K562 (cell line): ENCODE results near the gene MCIDAS.

Experiments
- TF ChIP-seq, protein P1 (sequence below), 3 experiments: IDR thresholded peaks in 2 of 3; conservative IDR thresholded peaks in 1 of 3; 2 replicates each; pipeline ENCODE4 v1.5.1; 2011 to 2012; ENCODE audit warnings: low read length in 3 of 3, mild to moderate bottlenecking in 3 of 3, control low read depth in 2 of 3, improper control_type of control experiment in 1 of 3, inconsistent platforms in 1 of 3, low read depth in 1 of 3, mixed read lengths in 1 of 3, moderate library complexity in 1 of 3; ENCODE audit not compliant: insufficient read depth in 2 of 3
- TF ChIP-seq, protein P2 (sequence below): IDR thresholded peaks from 2 replicates; pipeline ENCODE4 v1.6.1; 2014; ENCODE audit warnings: antibody characterized with exemption

DNA sequence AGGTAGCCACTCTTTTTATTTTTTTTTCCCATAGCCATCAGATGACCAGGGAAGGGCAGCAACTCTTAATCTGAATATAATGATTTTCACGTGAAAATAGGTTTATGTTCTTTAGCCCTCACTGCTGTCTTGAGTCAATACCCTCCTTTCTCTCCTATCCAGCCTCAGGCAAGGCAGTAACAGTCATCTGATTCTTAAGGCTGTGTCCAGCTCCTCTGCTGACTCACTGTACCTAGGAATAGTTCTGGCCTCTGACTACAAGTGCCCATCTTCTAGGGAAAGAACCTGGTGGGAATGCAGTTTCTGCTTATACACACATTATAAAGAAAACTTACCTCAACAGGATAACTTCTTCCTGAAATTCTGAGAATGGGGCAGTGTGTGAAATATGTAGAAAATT, 49.7 kb upstream of the MCIDAS start:
- TF ChIP-seq, protein P1, sequence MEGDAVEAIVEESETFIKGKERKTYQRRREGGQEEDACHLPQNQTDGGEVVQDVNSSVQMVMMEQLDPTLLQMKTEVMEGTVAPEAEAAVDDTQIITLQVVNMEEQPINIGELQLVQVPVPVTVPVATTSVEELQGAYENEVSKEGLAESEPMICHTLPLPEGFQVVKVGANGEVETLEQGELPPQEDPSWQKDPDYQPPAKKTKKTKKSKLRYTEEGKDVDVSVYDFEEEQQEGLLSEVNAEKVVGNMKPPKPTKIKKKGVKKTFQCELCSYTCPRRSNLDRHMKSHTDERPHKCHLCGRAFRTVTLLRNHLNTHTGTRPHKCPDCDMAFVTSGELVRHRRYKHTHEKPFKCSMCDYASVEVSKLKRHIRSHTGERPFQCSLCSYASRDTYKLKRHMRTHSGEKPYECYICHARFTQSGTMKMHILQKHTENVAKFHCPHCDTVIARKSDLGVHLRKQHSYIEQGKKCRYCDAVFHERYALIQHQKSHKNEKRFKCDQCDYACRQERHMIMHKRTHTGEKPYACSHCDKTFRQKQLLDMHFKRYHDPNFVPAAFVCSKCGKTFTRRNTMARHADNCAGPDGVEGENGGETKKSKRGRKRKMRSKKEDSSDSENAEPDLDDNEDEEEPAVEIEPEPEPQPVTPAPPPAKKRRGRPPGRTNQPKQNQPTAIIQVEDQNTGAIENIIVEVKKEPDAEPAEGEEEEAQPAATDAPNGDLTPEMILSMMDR (IDR thresholded peaks at IDR 0.05 in 2 of 3, conservative IDR thresholded peaks at IDR 0.05 in 1 of 3; ENCODE audit: insufficient read depth in 2 of 3, low read depth in 1 of 3, low read length in 3 of 3) = no peak
- TF ChIP-seq, protein P2, sequence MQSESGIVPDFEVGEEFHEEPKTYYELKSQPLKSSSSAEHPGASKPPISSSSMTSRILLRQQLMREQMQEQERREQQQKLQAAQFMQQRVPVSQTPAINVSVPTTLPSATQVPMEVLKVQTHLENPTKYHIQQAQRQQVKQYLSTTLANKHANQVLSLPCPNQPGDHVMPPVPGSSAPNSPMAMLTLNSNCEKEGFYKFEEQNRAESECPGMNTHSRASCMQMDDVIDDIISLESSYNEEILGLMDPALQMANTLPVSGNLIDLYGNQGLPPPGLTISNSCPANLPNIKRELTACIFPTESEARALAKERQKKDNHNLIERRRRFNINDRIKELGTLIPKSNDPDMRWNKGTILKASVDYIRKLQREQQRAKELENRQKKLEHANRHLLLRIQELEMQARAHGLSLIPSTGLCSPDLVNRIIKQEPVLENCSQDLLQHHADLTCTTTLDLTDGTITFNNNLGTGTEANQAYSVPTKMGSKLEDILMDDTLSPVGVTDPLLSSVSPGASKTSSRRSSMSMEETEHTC = no peak
